Motor neuron (in vitro differentiated cells): ENCODE results near the gene OR9G4. TPM values are rescaled to one million over a fixed set of nuclear protein-coding genes. Genes with fewer than 3 reads are reported as not detected.

Experiments used
- ATAC-seq, 8 experiments: fragments of 200-7000 bp; cut with Tn5 transposase; replicated peaks in 6 of 8; 2 replicates each; pipeline ENCODE4 v1.8.0; 2021; ENCODE audit warnings: mild to moderate bottlenecking in 8 of 8, moderate library complexity in 8 of 8
- H3K27ac ChIP-seq, 2 donors: fragments of 250-450 bp; sonication (Bioruptor Pico); 2 replicates each; pipeline ENCODE4 v1.9.0; 2021; ENCODE audit warnings: antibody characterized with exemption in 2 of 2, mild to moderate bottlenecking in 2 of 2, moderate library complexity in 1 of 2
- H3K4me1 ChIP-seq, 2 donors: fragments of 250-450 bp; sonication (Bioruptor Pico); replicated peaks in 1 of 2; 2 replicates each; pipeline ENCODE4 v1.6.1; 2021; ENCODE audit warnings: antibody characterized with exemption in 2 of 2, mild to moderate bottlenecking in 2 of 2, moderate library complexity in 1 of 2
- H3K4me3 ChIP-seq, 5 donors: fragments of 250-450 bp; sonication (Bioruptor Pico); 2 replicates each; pipeline ENCODE4 v1.9.0; 2021; ENCODE audit warnings: antibody characterized with exemption in 5 of 5, mild to moderate bottlenecking in 5 of 5, moderate library complexity in 4 of 5
- WGBS, 10 experiments: fragments of 450-650 bp; shearing (Covaris generic); methylation state at CpG; one replicate each; pipeline ENCODE4 v1.0.0; 2022; 5-methylcytosine and 5-hydroxymethylcytosine counted together
- in situ Hi-C, 9 experiments: fragments of 400-800 bp; cut with MboI; loops; one replicate each; pipeline ENCODE4 v1.15.0; 2021; ENCODE audit warnings: low sequenced_read_pairs in 9 of 9, low pct_unique_long_range_greater_than_20kb in 2 of 9; ENCODE audit not compliant: unreplicated experiment in 9 of 9
- total RNA-seq, 8 experiments: library from RNA; unstranded; fragments of 300-600 nt; gene quantifications; 2 replicates each; pipeline versions ENCODE4 v1.2.3 to v1.2.4, GENCODE V29; 2022

OR9G4 gene
- under 1 TPM in 2 of 8 experiments, not detected in 6; 0.05 to 0.21 TPM for total RNA-seq

- H3K27ac ChIP-seq: no peak within 1 kb of the TSS
- in situ Hi-C loops: no loop called here
- no peaks in the 10 kb centered on the region for H3K4me1 ChIP-seq
- 13 to 100% (median 67%) methylated on average over 1 of the region's 1 CpG; no CpG with 5 or more reads in 1 of the 10 experiments for WGBS, 10 experiments
- ATAC-seq: no peak
- no peak within 1 kb of the TSS for H3K4me3 ChIP-seq
Measured at GRCh38 chr11:56748597-56748996, at the start of gene OR9G4. Gene OR9G4 (minus strand): TSS chr11:56748697. CDS start chr11:56743766, 4,931 bp downstream.

GRCh38 chr11:56783448-56784041, 35.0 kb upstream of the OR9G4 start:
- 0 to 23% (median 11%) methylated on average over 4 to 6 of the region's 6 CpGs for WGBS, 10 experiments
- in situ Hi-C loops: loop anchor here in 5 of 9 experiments (10.0 to 25.0 kb wide), 3 partner anchors 146 to 846 kb away; partner anchors contain the start of genes OR5I1 (in 4 of the 5) and OR5AP2 (in 1 of the 5)
- ATAC-seq: peak in 3 of 8 experiments; percentile 38 to 60 (median 59)
- Histone ChIP-seq H3K4me3 (no peak overlapping the region), H3K4me1 (no peaks in the 10 kb centered on the region), H3K27ac (no peak overlapping the region)

DNA sequence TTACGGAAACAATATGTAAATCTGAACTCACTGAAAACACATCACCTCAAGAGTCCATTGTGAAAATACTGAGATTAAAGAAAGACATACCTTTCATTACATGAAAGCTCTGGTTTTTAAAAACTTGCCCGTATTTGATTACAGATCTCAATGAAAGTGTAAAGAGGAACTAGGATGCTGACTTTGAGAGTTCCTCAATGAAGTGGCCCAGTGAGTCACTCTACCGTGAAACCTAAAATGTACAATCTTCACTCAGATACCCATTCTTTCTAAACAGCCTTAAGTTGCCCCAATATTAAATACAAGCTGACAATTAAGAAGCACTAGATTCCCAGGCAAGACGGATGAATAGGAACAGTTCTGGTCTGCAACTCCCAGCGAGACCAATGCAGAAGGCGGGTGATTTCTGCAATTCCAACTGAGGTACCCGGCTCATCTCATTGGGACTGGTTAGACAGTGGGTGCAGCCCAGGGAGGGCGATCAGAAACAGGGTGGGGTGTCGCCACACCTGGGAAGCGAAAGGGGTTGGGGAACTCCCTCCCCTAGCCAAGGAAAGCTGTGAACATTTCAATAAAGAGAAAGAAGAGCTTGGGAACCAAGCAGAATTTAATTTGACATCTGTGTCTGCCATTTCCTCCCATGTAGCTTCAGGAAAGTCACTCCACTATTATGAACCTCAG, 33.8 kb upstream of the OR9G4 start:
- no peak overlapping the region for H3K4me3 ChIP-seq
- in situ Hi-C loops: loop anchor here in 5 of 9 experiments (10.0 to 25.0 kb wide), 3 partner anchors 145 to 845 kb away; partner anchors contain the start of genes OR5I1 (in 4 of the 5) and OR5AP2 (in 1 of the 5)
- 54 to 100% (median 91%) methylated on average over 1 to 8 of the region's 10 CpGs for WGBS, 10 experiments
- no peaks in the 10 kb centered on the region for H3K4me1 ChIP-seq
- H3K27ac ChIP-seq: no peak overlapping the region
- no peak for ATAC-seq

DNA sequence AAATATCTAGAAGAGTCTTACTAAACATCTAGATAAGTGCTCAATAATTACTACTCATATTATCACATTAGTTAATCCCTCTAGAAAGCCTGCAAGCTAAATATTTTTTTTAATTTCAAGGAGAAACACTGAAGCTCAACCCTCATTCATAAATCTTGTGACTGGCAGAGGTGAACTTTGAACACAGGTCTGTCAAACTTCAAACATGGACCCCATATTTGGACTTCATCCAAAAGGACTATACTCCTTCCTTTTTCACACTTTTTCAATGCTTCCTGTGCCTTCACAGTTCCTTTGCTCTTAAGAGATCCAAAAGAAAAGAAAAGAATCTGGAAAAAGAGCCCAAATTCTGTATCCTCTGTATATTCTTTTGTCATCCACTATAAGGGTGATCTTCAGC, 28.3 kb upstream of the OR9G4 start:
- no peak for ATAC-seq
- Histone ChIP-seq H3K4me3 (no peak overlapping the region), H3K27ac (no peak overlapping the region), H3K4me1 (no peaks in the 10 kb centered on the region)
- in situ Hi-C loops: loop anchor here in 6 of 9 experiments (10.0 to 25.0 kb wide), 4 partner anchors 140 to 840 kb away; partner anchors contain the start of genes OR5I1 (in 4 of the 6) and OR5AP2 (in 1 of the 6)

DNA sequence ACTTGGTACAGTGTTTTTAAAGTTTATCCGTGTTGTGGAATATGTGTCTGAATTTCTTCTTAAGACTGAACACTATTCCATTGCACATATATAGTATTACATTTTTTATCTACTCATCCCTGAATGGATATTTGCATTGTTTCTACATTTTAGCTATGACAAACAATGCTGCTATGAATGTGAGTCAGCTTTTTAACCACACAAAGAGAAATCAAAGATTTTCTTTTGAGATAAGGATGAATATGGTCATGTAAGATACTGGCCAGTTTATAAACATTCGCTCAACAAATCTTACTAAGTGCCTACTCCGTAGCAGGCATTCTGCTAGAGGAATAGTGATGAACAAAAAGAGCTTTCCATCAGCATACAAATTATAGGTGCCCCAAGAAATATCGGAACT, 16.5 kb upstream of the OR9G4 start:
- ATAC-seq: peak in 3 of 8 experiments; percentile 47 to 86 (median 48)
- no peak overlapping the region for H3K4me3 ChIP-seq
- 18 to 92% (median 84%) methylated on average over 1 to 4 of the region's 4 CpGs; no CpG with 5 or more reads in 1 of the 10 experiments for WGBS, 10 experiments
- no peaks in the 10 kb centered on the region for H3K4me1 ChIP-seq
- H3K27ac ChIP-seq: no peak overlapping the region
- in situ Hi-C loops: no loop called here

GRCh38 chr11:56751480-56751879, 3.0 kb upstream of the OR9G4 start:
- in situ Hi-C loops: no loop called here
- WGBS, 10 experiments: 0 to 87% (median 65%) methylated on average over 1 to 5 of the region's 5 CpGs; no CpG with 5 or more reads in 1 of the 10 experiments
- no peaks in the 10 kb centered on the region for H3K4me1 ChIP-seq
- no peak overlapping the region for H3K4me3 ChIP-seq
- peak in 1 of 8 experiments; percentile 25 for ATAC-seq
- H3K27ac ChIP-seq: no peak overlapping the region

GRCh38 chr11:56750190-56750589, 1.7 kb upstream of the OR9G4 start:
- no peak overlapping the region for H3K4me3 ChIP-seq
- 0 to 83% (median 37%) methylated on average over 1 to 4 of the region's 5 CpGs; no CpG with 5 or more reads in 5 of the 10 experiments for WGBS, 10 experiments
- ATAC-seq: no peak
- no peak overlapping the region for H3K27ac ChIP-seq
- H3K4me1 ChIP-seq: no peaks in the 10 kb centered on the region
- in situ Hi-C loops: no loop called here

DNA sequence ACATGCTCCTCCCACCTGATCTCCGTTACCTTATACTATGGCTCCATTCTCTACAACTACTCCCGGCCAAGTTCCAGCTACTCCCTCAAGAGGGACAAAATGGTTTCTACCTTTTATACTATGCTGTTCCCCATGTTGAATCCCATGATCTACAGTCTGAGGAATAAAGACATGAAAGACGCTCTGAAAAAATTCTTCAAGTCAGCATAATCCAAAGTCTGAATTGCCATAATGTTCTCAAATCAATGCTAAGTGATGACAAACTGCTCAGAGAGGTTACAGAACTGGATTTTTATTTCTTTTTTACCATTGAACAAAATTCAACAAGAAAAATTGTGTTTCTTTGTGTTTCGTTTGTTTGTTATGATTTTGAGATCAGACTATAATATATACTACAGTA, 7.6 kb downstream of the OR9G4 start:
- ATAC-seq: no peak
- H3K4me1 ChIP-seq: no peaks in the 10 kb centered on the region
- 4 to 94% (median 76%) methylated on average over 2 to 4 of the region's 4 CpGs; no CpG with 5 or more reads in 1 of the 10 experiments for WGBS, 10 experiments
- in situ Hi-C loops: no loop called here
- no peak overlapping the region for H3K27ac ChIP-seq
- no peak overlapping the region for H3K4me3 ChIP-seq

GRCh38 chr11:56740107-56740506, 8.4 kb downstream of the OR9G4 start:
- in situ Hi-C loops: no loop called here
- Histone ChIP-seq H3K4me3 (no peak overlapping the region), H3K27ac (no peak overlapping the region), H3K4me1 (no peaks in the 10 kb centered on the region)
- peak in 2 of 8 experiments; percentile 25 to 68 for ATAC-seq
- 0 to 91% (median 51%) methylated on average over 1 to 3 of the region's 3 CpGs; no CpG with 5 or more reads in 4 of the 10 experiments for WGBS, 10 experiments

DNA sequence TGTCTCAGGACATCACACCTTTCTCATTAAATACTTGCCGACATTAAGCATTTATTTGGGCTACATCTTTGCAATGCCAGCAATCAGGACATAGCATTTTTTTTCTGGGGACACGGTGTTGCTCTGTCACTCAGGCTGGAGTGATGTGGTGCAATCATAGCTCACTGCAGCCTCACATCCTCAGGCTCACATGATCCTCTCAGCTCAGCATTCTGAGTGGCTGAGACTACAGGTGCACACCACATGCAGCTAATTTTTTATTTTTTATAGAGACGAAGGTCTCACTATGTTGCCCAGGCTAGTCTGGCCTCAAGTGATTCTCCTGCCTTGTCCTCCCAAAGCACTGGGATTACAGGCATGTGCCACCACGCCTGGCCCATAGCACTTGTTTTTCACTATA, 28.0 kb downstream of the OR9G4 start:
- ATAC-seq: peak in 3 of 8 experiments; percentile 53 to 59 (median 55)
- no peak overlapping the region for H3K4me3 ChIP-seq
- 22 to 80% (median 67%) methylated on average over 1 to 3 of the region's 4 CpGs; no CpG with 5 or more reads in 4 of the 10 experiments for WGBS, 10 experiments
- in situ Hi-C loops: no loop called here
- peaks cover 0 to 2% of the 10 kb centered on the region in 2 donors for H3K4me1 ChIP-seq
- peak overlapping the region in 1 of 2 donors; percentile 49 for H3K27ac ChIP-seq

DNA sequence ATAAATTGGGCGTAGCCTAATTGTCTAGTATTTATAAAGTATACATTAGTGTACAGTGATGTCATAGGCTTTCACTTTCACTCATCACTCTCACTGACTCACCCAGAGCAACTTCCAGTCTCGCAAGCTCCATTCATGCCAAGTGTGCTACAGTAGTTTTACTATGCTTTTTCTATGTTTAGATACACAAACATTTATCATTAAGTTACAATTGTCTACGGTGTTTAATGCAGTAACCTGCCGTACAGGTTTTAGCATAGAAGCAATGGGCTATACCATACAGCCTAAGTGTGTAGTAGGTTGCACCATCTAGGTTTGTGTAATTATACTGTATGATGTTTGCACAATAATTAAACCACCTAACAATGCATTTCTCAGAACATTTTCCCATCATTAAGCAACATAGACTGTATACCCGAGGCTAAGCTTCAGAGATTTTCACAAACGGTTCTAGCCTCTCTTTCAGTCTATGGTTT, 32.1 kb downstream of the OR9G4 start:
- in situ Hi-C loops: no loop called here
- H3K27ac ChIP-seq: no peak overlapping the region
- WGBS, 10 experiments: 22 to 93% (median 65%) methylated on average over 3 to 6 of the region's 6 CpGs; no CpG with 5 or more reads in 1 of the 10 experiments
- peaks cover 0 to 2% of the 10 kb centered on the region in 2 donors for H3K4me1 ChIP-seq
- peak in 1 of 8 experiments; percentile 23 for ATAC-seq
- H3K4me3 ChIP-seq: no peak overlapping the region

DNA sequence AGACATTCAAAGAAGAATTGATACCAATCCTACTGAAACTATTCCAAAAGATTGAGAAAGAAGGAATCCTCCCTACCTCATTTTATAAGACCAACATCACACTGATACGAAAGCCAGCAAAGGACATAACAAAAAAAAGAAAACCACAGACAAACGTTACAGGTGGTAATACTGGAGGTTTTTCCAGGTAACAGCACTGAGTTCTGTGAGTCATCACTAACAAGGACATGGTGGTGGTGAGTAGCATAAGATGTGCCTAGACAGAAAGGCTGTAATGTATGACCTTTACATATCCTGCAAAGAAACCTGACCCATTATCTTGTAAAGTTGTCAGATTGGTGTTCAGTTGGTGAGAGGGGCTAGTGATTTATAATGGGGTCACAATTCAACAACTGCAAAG, 34.3 kb downstream of the OR9G4 start:
- H3K27ac ChIP-seq: no peak overlapping the region
- WGBS, 10 experiments: 0 to 83% (median 53%) methylated on average over 1 to 2 of the region's 2 CpGs; no CpG with 5 or more reads in 2 of the 10 experiments
- no peak overlapping the region for H3K4me3 ChIP-seq
- in situ Hi-C loops: no loop called here
- no peaks in the 10 kb centered on the region for H3K4me1 ChIP-seq
- ATAC-seq: no peak

DNA sequence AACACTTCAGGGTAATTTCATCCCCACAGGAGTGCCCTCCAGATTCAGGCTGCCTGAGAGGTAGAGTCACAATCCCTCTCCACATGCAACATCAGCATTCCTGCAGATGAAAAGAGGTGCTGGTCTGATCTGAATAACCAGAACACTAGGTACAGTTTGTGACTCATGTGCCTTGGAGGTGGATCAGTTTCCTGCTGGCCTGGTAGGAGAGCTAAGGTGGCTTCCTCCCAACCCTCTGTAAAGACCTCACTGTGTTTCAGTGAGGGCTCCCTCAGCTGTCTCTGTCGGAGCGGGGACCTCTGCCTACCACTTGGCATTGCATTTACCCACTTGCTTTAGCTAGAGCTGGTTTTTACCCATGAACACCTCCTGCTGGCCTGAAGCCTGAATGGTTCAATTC, 42.0 kb downstream of the OR9G4 start:
- in situ Hi-C loops: no loop called here
- no peak overlapping the region for H3K27ac ChIP-seq
- no peak overlapping the region for H3K4me3 ChIP-seq
- peak in 1 of 8 experiments; percentile 46 for ATAC-seq
- WGBS, 10 experiments: 42 to 83% (median 67%) methylated on average over 1 to 2 of the region's 2 CpGs; no CpG with 5 or more reads in 6 of the 10 experiments
- H3K4me1 ChIP-seq: no peaks in the 10 kb centered on the region
